GM23338 (cell line): ENCODE measurements around the gene CEP72. TPM values are rescaled to one million over a fixed set of nuclear protein-coding genes. Genes with fewer than 3 reads are reported as not detected.

Experiments used
- ATAC-seq: fragments of 200-7000 bp; cut with Tn5 transposase; 3 replicates; pipeline ENCODE4 v1.9.1; 2020
- DNase-seq: peaks from one replicate; pipeline ENCODE4 v3.0.0-alpha.2; 2015; ENCODE audit warnings: low spot score
- H2AFZ ChIP-seq: fragments of 200-600 bp; sonication (generic); 2 replicates; pipeline ENCODE4 v1.8.0; 2016; ENCODE audit warnings: antibody characterized with exemption, mild to moderate bottlenecking, moderate library complexity
- H3F3A ChIP-seq: fragments of 200-600 bp; sonication (generic); replicated peaks from 2 replicates; pipeline ENCODE4 v1.8.0; 2017; ENCODE audit warnings: antibody characterized with exemption, mixed run types, low read depth
- H3K27ac ChIP-seq: fragments of 200-600 bp; sonication (generic); 2 replicates; pipeline ENCODE4 v1.6.1; 2016; ENCODE audit warnings: low read depth
- H3K27me3 ChIP-seq: fragments of 200-600 bp; sonication (generic); 2 replicates; pipeline ENCODE4 v1.8.0; 2016; ENCODE audit warnings: mild to moderate bottlenecking, mixed run types, moderate library complexity; ENCODE audit not compliant: insufficient read depth
- H3K36me3 ChIP-seq: fragments of 200-600 bp; sonication (generic); 2 replicates; pipeline ENCODE4 v1.8.0; 2016; ENCODE audit warnings: mild to moderate bottlenecking; ENCODE audit not compliant: insufficient read depth
- H3K4me1 ChIP-seq: fragments of 200-600 bp; sonication (generic); 2 replicates; pipeline ENCODE4 v1.8.0; 2016; ENCODE audit warnings: mild to moderate bottlenecking, moderate library complexity; ENCODE audit not compliant: insufficient read depth
- H3K4me2 ChIP-seq: fragments of 200-600 bp; sonication (generic); 2 replicates; pipeline ENCODE4 v1.7.1; 2017; ENCODE audit warnings: mixed run types
- H3K4me3 ChIP-seq: fragments of 200-600 bp; sonication (generic); 2 replicates; pipeline ENCODE4 v1.6.1; 2016; ENCODE audit warnings: mixed run types
- H3K79me2 ChIP-seq: fragments of 200-600 bp; sonication (generic); replicated peaks from 2 replicates; pipeline ENCODE4 v1.8.0; 2017; ENCODE audit warnings: mild to moderate bottlenecking; ENCODE audit not compliant: insufficient read depth
- H3K9me2 ChIP-seq: fragments of 200-600 bp; sonication (generic); 2 replicates; pipeline ENCODE4 v1.8.0; 2017; ENCODE audit not compliant: insufficient read depth
- H4K20me1 ChIP-seq: fragments of 200-600 bp; sonication (generic); replicated peaks from 2 replicates; pipeline ENCODE4 v1.8.0; 2017; ENCODE audit warnings: mild to moderate bottlenecking; ENCODE audit not compliant: insufficient read depth
- H3K27ac Mint-ChIP-seq: 2 replicates; pipeline ENCODE4 v1.8.0; 2020; ENCODE audit warnings: inconsistent platforms, mild to moderate bottlenecking, moderate library complexity, mixed read lengths
- H3K27me3 Mint-ChIP-seq: 3 replicates; pipeline ENCODE4 v1.8.0; 2022; ENCODE audit warnings: low read depth, mild to moderate bottlenecking, moderate library complexity, mixed read lengths, inconsistent platforms; ENCODE audit not compliant: insufficient read depth, poor library complexity
- H3K36me3 Mint-ChIP-seq: 3 replicates; pipeline ENCODE4 v1.8.0; 2021; ENCODE audit warnings: low read depth, mild to moderate bottlenecking, inconsistent platforms, moderate library complexity, mixed read lengths
- H3K4me1 Mint-ChIP-seq: 3 replicates; pipeline ENCODE4 v1.8.0; 2020; ENCODE audit warnings: mild to moderate bottlenecking, inconsistent platforms, mixed read lengths
- H3K4me3 Mint-ChIP-seq: 3 replicates; pipeline ENCODE4 v1.8.0; 2021; ENCODE audit warnings: moderate library complexity, mild to moderate bottlenecking, inconsistent platforms, mixed read lengths
- H3K9me3 Mint-ChIP-seq: 3 replicates; pipeline ENCODE4 v1.8.0; 2020; ENCODE audit warnings: moderate library complexity, mild to moderate bottlenecking, inconsistent platforms, mixed read lengths
- CREB1 ChIP-seq: fragments of 250-450 bp; sonication (Bioruptor Pico); IDR thresholded peaks from 2 replicates; pipeline ENCODE4 v1.5.0; 2020; ENCODE audit warnings: low read depth, mild to moderate bottlenecking, moderate library complexity
- ETS1 ChIP-seq: IDR thresholded peaks from 2 replicates; pipeline ENCODE4 v1.6.1; 2016; ENCODE audit warnings: antibody characterized with exemption
- EZH2phosphoT487 ChIP-seq: fragments of 200-600 bp; sonication (generic); IDR thresholded peaks from one replicate; pipeline ENCODE4 v1.8.1; 2018; ENCODE audit warnings: antibody characterized with exemption; ENCODE audit not compliant: unreplicated experiment
- JUNB ChIP-seq: IDR thresholded peaks from one replicate; pipeline ENCODE4 v1.6.1; 2016; ENCODE audit warnings: antibody characterized with exemption; ENCODE audit not compliant: unreplicated experiment
- NANOG ChIP-seq: IDR thresholded peaks from 2 replicates; pipeline ENCODE4 v1.6.1; 2016; ENCODE audit warnings: antibody characterized with exemption, borderline replicate concordance
- POLR2AphosphoS5 ChIP-seq: IDR thresholded peaks from 2 replicates; pipeline ENCODE4 v1.6.1; 2016; ENCODE audit warnings: antibody characterized with exemption, low read depth
- REST ChIP-seq: IDR thresholded peaks from one replicate; pipeline ENCODE4 v1.6.1; 2018; ENCODE audit warnings: antibody characterized with exemption; ENCODE audit not compliant: unreplicated experiment
- STAT1 ChIP-seq: IDR thresholded peaks from one replicate; pipeline ENCODE4 v1.6.1; 2016; ENCODE audit warnings: antibody characterized with exemption; ENCODE audit not compliant: unreplicated experiment
- ZNF331 ChIP-seq: fragments of 250-450 bp; sonication (Bioruptor Pico); IDR thresholded peaks from 2 replicates; pipeline ENCODE4 v1.5.0; 2020; ENCODE audit warnings: low read depth, mild to moderate bottlenecking, moderate library complexity
- ZNF462 ChIP-seq: fragments of 250-450 bp; sonication (Bioruptor Pico); IDR thresholded peaks from 2 replicates; pipeline ENCODE4 v1.5.0; 2020; ENCODE audit warnings: mild to moderate bottlenecking, moderate library complexity
- polyA plus RNA-seq: library from polyadenylated mRNA; unstranded; fragments of >200 nt; fragmentation: Nextera tagmentation; extraction: Ambion mirVana; gene quantifications from 2 replicates; pipeline ENCODE4 v1.2.1, GENCODE V29; 2016
- total RNA-seq: library from RNA; depleted of rRNA; stranded (reverse); fragments of >200 nt; shearing (Covaris generic); gene quantifications from 2 replicates; pipeline ENCODE4 v1.2.3, GENCODE V29; 2014

The CEP72 gene
- total and polyA plus RNA-seq, 2 experiments from 2014 or later, result 15.5 to 27.1 TPM

GRCh38 chr5:592158-592557 is 20.0 kb upstream of the CEP72 start:
- H3F3A ChIP-seq, result no peaks in the 10 kb centered on the region
- H3K27me3 ChIP-seq, result 0 out of 2 replicates have a peak, but pooled peaks cover 4% of the 10 kb centered on the region
- no peaks in the 10 kb centered on the region for H3K79me2 ChIP-seq
- Mint-ChIP-seq H3K27me3 (peaks cover 10% of the 10 kb centered on the region), H3K36me3 (no peaks in the 10 kb centered on the region), H3K9me3 (no peaks in the 10 kb centered on the region), H3K27ac (no peak overlapping the region), H3K4me3 (no peak overlapping the region), H3K4me1 (peaks cover 6% of the 10 kb centered on the region; the same call in 2 of the 3 replicates)
- TF ChIP-seq NANOG (no peak), POLR2AphosphoS5 (no peak), JUNB (no peak), REST (no peak), EZH2phosphoT487 (no peak)
- no peak overlapping the region for H3K4me2 ChIP-seq
- H2AFZ ChIP-seq, result no peak overlapping the region
- H3K27ac ChIP-seq, result no peak overlapping the region
- H3K4me1 ChIP-seq, result no peaks in the 10 kb centered on the region
- no peaks in the 10 kb centered on the region; the same call in 1 of the 2 replicates for H3K9me2 ChIP-seq
- H3K36me3 ChIP-seq, result no peaks in the 10 kb centered on the region
- DNase-seq (no peak), ATAC-seq (no peak)
- H4K20me1 ChIP-seq, result no peaks in the 10 kb centered on the region
- H3K4me3 ChIP-seq, result no peak overlapping the region

GRCh38 chr5:593511-593910 is 18.6 kb upstream of the CEP72 start:
- no peaks in the 10 kb centered on the region for H3K36me3 ChIP-seq
- no peaks in the 10 kb centered on the region for H3K9me3 Mint-ChIP-seq
- H3K4me1 Mint-ChIP-seq, result peaks cover 6% of the 10 kb centered on the region; the same call in 2 of the 3 replicates
- no peak overlapping the region for H3K4me2 ChIP-seq
- H3K27ac Mint-ChIP-seq, result no peak overlapping the region
- no peak overlapping the region for H3K4me3 Mint-ChIP-seq
- no peak overlapping the region for H3K4me3 ChIP-seq
- H3K36me3 Mint-ChIP-seq, result no peaks in the 10 kb centered on the region
- H3F3A ChIP-seq, result no peaks in the 10 kb centered on the region
- H3K27me3 ChIP-seq, result 0 out of 2 replicates have a peak, but pooled peaks cover 4% of the 10 kb centered on the region
- H3K27ac ChIP-seq, result no peak overlapping the region
- H3K9me2 ChIP-seq, result no peaks in the 10 kb centered on the region; the same call in 1 of the 2 replicates
- H4K20me1 ChIP-seq, result no peaks in the 10 kb centered on the region
- H2AFZ ChIP-seq, result no peak overlapping the region
- H3K4me1 ChIP-seq, result no peaks in the 10 kb centered on the region
- H3K79me2 ChIP-seq, result no peaks in the 10 kb centered on the region
- ATAC-seq (no peak), DNase-seq (no peak)
- H3K27me3 Mint-ChIP-seq, result peaks cover 10% of the 10 kb centered on the region
- no peak for TF ChIP-seq ZNF331 (CRISPR knock-in tag)
- no peak for TF ChIP-seq STAT1
- TF ChIP-seq CREB1, result no peak
- TF ChIP-seq ETS1, result no peak
- no peak for TF ChIP-seq JUNB
- no peak for TF ChIP-seq NANOG
- TF ChIP-seq ZNF462 (CRISPR knock-in tag), result no peak
